ENCODE data around the gene MEIS3.

Gene MEIS3

GRCh38 chr19:47458672-47459071, 39.3 kb upstream of the MEIS3 start:
- DNase-seq (ENCODE audit: low read depth) = no peak
- no peak overlapping the region for H3K4me3 ChIP-seq (ENCODE audit: low read depth, low read length)
- TF ChIP-seq MYC (IDR thresholded peaks at IDR 0.05; ENCODE audit: low read depth, low read length) (no peak), POLR2A (IDR thresholded peaks at IDR 0.05; ENCODE audit: extremely low read depth, insufficient read length) (no peak), CTCF (IDR thresholded peaks at IDR 0.05; ENCODE audit: low read depth, low read length) (no peak)
- TF ChIP-seq, protein P1, sequence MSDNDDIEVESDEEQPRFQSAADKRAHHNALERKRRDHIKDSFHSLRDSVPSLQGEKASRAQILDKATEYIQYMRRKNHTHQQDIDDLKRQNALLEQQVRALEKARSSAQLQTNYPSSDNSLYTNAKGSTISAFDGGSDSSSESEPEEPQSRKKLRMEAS (IDR thresholded peaks at IDR 0.05; ENCODE audit: low read depth, low read length) = no peak

GRCh38 chr19:47456721-47457474, 37.6 kb upstream of the MEIS3 start:
- no peak for DNase-seq (ENCODE audit: low read depth)
- H3K4me3 ChIP-seq (ENCODE audit: low read depth, low read length) = no peak overlapping the region

GRCh38 chr19:47450478-47450877, 31.2 kb upstream of the MEIS3 start:
- no peak overlapping the region for H3K4me3 ChIP-seq (ENCODE audit: low read depth, low read length)
- TF ChIP-seq CTCF (IDR thresholded peaks at IDR 0.05; ENCODE audit: low read depth, low read length) (no peak), MYC (IDR thresholded peaks at IDR 0.05; ENCODE audit: low read depth, low read length) (no peak), POLR2A (IDR thresholded peaks at IDR 0.05; ENCODE audit: extremely low read depth, insufficient read length) (no peak)
- TF ChIP-seq, protein P1 (IDR thresholded peaks at IDR 0.05; ENCODE audit: low read depth, low read length) = no peak
- DNase-seq (ENCODE audit: low read depth) = no peak

More at GRCh38 chr19:47456721-47457474, 37.6 kb upstream of the MEIS3 start:
- TF ChIP-seq, protein P1 (IDR thresholded peaks at IDR 0.05; ENCODE audit: low read depth, low read length) = no peak
- no peak for TF ChIP-seq MYC (IDR thresholded peaks at IDR 0.05; ENCODE audit: low read depth, low read length)
- no peak for TF ChIP-seq POLR2A (IDR thresholded peaks at IDR 0.05; ENCODE audit: extremely low read depth, insufficient read length)
- no peak for TF ChIP-seq CTCF (IDR thresholded peaks at IDR 0.05; ENCODE audit: low read depth, low read length)

GRCh38 chr19:47448360-47448727, 29.0 kb upstream of the MEIS3 start:
- no peak overlapping the region for H3K4me3 ChIP-seq (ENCODE audit: low read depth, low read length)
- peak; percentile 50 for DNase-seq (ENCODE audit: low read depth)
- TF ChIP-seq CTCF (IDR thresholded peaks at IDR 0.05; ENCODE audit: low read depth, low read length) = peak; percentile 8
- TF ChIP-seq, protein P1 (IDR thresholded peaks at IDR 0.05; ENCODE audit: low read depth, low read length) = no peak

- TF ChIP-seq MYC (IDR thresholded peaks at IDR 0.05; ENCODE audit: low read depth, low read length) (no peak), CTCF (IDR thresholded peaks at IDR 0.05; ENCODE audit: low read depth, low read length) (no peak), POLR2A (IDR thresholded peaks at IDR 0.05; ENCODE audit: extremely low read depth, insufficient read length) (no peak)
- TF ChIP-seq, protein P1 (IDR thresholded peaks at IDR 0.05; ENCODE audit: low read depth, low read length) = no peak
- DNase-seq (ENCODE audit: low read depth) = peak; percentile 68
- H3K4me3 ChIP-seq (ENCODE audit: low read depth, low read length) = no peak overlapping the region
Observed at GRCh38 chr19:47447470-47448359, 28.4 kb upstream of the MEIS3 start.
